ENCODE results near the gene TXNDC17.
"Not testable (repeated sequence)": the region's sequence is repeated elsewhere in the genome, so short reads cannot be mapped to it uniquely, and the experiment has no call there.

TXNDC17 gene

GRCh38 chr17:6640536-6641246 lies at the start of gene TXNDC17, which contains the start of gene KIAA0753:
Gene TXNDC17 (plus strand): TSS chr17:6641060. CDS start chr17:6641083, 23 bp downstream.
Gene KIAA0753 (minus strand): TSS chr17:6640711. CDS start chr17:6635103, 5,608 bp downstream.
- Mint-ChIP-seq H3K4me1 (peaks cover 41 to 58% of the 10 kb centered on the region in 2 donors), H3K9me3 (no peaks in the 10 kb centered on the region), H3K4me3 (peak within 1 kb of the TSS; percentile 96 to 98), H3K27ac (peak within 1 kb of the TSS; percentile 99), H3K36me3 (peaks cover 7 to 27% of the 10 kb centered on the region in 2 donors), H3K27me3 (no peaks in the 10 kb centered on the region)
- ATAC-seq (replicated peaks) (peak; percentile 92 to 95), DNase-seq (peak; percentile 95)

GRCh38 chr17:6591599-6592158 lies 49.2 kb upstream of the TXNDC17 start:
- no peak for ATAC-seq (replicated peaks)
- Mint-ChIP-seq H3K36me3 (peaks cover 52 to 64% of the 10 kb centered on the region in 2 donors), H3K27ac (no peak overlapping the region), H3K4me1 (peaks cover 0 to 5% of the 10 kb centered on the region in 2 donors), H3K9me3 (no peaks in the 10 kb centered on the region), H3K4me3 (no peak overlapping the region), H3K27me3 (no peaks in the 10 kb centered on the region)
- no peak for DNase-seq

DNA sequence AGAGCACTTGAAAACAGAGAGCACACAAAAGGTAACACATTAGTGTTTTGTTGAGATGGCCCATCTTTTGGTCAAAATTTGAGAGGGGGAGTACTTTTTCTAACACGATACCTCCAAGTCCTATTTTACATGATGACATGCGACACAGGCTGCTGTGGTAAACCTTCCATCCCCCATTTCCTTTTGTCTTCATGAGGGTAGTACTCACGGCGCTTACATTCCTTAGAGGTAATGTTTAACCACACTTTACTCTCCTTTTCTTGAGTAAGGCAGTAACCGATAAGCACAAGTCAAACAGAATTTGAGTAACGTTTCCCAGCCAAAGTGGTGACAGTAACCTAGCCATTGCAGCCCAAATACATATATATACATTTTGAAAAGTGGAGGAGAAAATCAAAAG lies 48.7 kb upstream of the TXNDC17 start:
- ATAC-seq (replicated peaks) = no peak
- Mint-ChIP-seq H3K27ac (no peak overlapping the region), H3K9me3 (no peaks in the 10 kb centered on the region), H3K27me3 (no peaks in the 10 kb centered on the region), H3K4me3 (no peak overlapping the region), H3K4me1 (peaks cover 0 to 5% of the 10 kb centered on the region in 2 donors), H3K36me3 (peaks cover 52 to 66% of the 10 kb centered on the region in 2 donors)
- DNase-seq = no peak

- not testable (repeated sequence) for ATAC-seq (replicated peaks); H3K4me3 Mint-ChIP-seq; DNase-seq; H3K27me3 Mint-ChIP-seq; H3K27ac Mint-ChIP-seq; H3K4me1 Mint-ChIP-seq; H3K9me3 Mint-ChIP-seq
- H3K36me3 Mint-ChIP-seq = peaks cover 42 to 56% of the 10 kb centered on the region in 2 donors
Observed at GRCh38 chr17:6593371-6593770, 47.5 kb upstream of the TXNDC17 start.

DNA sequence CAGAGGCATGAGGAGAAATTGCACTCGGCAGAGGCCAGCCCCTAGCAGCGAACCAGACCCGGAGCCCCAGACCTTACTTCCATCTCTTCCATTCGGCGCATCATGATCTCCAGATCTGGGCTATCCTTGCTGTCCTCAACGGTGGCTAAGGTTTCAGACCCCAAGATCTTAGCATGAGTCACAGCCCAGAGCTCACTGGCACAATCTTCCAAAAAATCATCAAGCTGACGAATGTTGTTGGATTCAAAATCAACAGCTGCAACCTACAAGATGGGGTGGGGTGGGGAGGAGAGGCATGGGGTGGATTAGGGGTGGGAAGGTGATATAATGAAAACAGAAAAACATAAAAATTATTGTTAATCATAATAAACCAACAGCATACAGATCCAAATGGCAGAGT lies 44.8 kb upstream of the TXNDC17 start:
- ATAC-seq (replicated peaks) (no peak), DNase-seq (no peak)
- H3K27me3 Mint-ChIP-seq = no peaks in the 10 kb centered on the region
- no peak overlapping the region for H3K27ac Mint-ChIP-seq
- H3K9me3 Mint-ChIP-seq = no peaks in the 10 kb centered on the region
- peaks cover 31 to 51% of the 10 kb centered on the region in 2 donors for H3K36me3 Mint-ChIP-seq
- H3K4me1 Mint-ChIP-seq = peaks cover 8 to 17% of the 10 kb centered on the region in 2 donors
- no peak overlapping the region for H3K4me3 Mint-ChIP-seq

DNA sequence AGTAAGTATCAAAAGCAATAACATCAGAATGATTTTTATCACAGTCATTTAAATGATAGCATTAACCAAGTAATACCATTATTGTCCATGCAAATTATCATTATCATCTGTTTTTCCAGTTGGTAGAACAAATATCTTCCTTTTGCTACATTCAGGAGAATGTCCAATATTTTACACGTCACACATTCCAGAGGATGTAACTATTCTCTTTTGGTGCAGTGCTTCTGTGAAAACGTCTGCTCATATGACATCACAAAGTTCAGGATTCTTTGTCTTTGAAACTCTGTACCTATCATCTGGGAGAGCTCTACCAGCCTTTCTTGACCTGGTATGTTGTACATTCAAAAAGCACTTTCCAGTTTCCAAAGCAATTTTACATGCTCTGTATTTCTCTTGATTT lies 44.3 kb upstream of the TXNDC17 start:
- H3K36me3 Mint-ChIP-seq = peaks cover 30 to 49% of the 10 kb centered on the region in 2 donors
- DNase-seq (no peak), ATAC-seq (replicated peaks) (no peak)
- H3K27me3 Mint-ChIP-seq = no peaks in the 10 kb centered on the region
- H3K4me1 Mint-ChIP-seq = peaks cover 8 to 17% of the 10 kb centered on the region in 2 donors
- H3K27ac Mint-ChIP-seq = no peak overlapping the region
- H3K9me3 Mint-ChIP-seq = no peaks in the 10 kb centered on the region
- no peak overlapping the region for H3K4me3 Mint-ChIP-seq

DNA sequence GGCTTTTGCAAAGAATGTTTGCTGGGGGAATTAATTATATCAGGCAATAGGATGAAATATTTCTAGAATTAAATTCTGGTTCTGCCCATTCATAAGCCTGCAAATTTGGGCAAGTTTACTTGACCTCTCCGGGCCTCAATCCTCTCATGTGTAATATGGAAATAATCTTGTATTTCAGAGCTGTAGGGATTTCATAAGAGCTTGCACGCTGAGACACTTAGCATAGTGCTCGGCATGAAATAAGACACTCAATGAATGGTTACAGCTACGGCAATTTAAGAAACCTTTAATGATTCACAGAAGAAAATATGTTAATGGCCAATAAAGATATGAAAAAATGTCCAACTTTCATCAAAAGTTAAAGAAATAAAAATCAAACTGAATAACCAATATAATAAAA lies 43.9 kb upstream of the TXNDC17 start:
- peaks cover 29 to 48% of the 10 kb centered on the region in 2 donors for H3K36me3 Mint-ChIP-seq
- no peaks in the 10 kb centered on the region for H3K9me3 Mint-ChIP-seq
- no peak for ATAC-seq (replicated peaks)
- H3K27me3 Mint-ChIP-seq = no peaks in the 10 kb centered on the region
- no peak for DNase-seq
- no peak overlapping the region for H3K27ac Mint-ChIP-seq
- no peak overlapping the region for H3K4me3 Mint-ChIP-seq
- peaks cover 8 to 13% of the 10 kb centered on the region in 2 donors for H3K4me1 Mint-ChIP-seq

DNA sequence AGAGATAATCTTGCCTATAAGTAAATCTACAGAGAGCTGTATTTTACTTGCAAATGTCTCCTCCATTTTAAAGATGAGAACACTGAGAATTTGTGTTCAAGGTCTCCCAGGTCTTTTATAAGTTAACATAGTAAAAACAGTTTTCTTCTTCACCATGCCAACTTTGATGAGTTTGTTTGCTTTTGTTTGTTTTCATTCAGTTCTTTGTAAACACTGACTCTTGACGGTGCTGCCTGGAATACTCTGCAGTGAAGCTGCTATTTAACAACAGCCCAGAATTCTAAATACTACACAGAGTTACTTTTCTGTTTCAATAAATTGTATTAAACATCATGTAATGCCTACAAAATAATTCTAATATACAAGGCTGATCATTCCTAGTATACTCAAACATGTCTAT lies 43.1 kb upstream of the TXNDC17 start:
- no peak overlapping the region for H3K4me3 Mint-ChIP-seq
- no peaks in the 10 kb centered on the region for H3K27me3 Mint-ChIP-seq
- H3K4me1 Mint-ChIP-seq = peaks cover 8 to 11% of the 10 kb centered on the region in 2 donors

GRCh38 chr17:6599364-6599763 lies 41.5 kb upstream of the TXNDC17 start:
- ATAC-seq (replicated peaks) = peak; percentile 77 to 79
- H3K27me3 Mint-ChIP-seq = no peaks in the 10 kb centered on the region
- no peak overlapping the region for H3K4me3 Mint-ChIP-seq
- H3K36me3 Mint-ChIP-seq = peaks cover 27 to 54% of the 10 kb centered on the region in 2 donors
- H3K27ac Mint-ChIP-seq = no peak overlapping the region
- H3K9me3 Mint-ChIP-seq = no peaks in the 10 kb centered on the region
- DNase-seq = no peak
- peaks cover 8 to 11% of the 10 kb centered on the region in 2 donors for H3K4me1 Mint-ChIP-seq

More for the DNA sequence above, 43.1 kb upstream of the TXNDC17 start:
- H3K9me3 Mint-ChIP-seq = no peaks in the 10 kb centered on the region
- no peak overlapping the region for H3K27ac Mint-ChIP-seq
- no peak for DNase-seq
- H3K36me3 Mint-ChIP-seq = peaks cover 23 to 51% of the 10 kb centered on the region in 2 donors
- no peak for ATAC-seq (replicated peaks)

- H3K27me3 Mint-ChIP-seq = no peaks in the 10 kb centered on the region
- peaks cover 8 to 11% of the 10 kb centered on the region in 2 donors for H3K4me1 Mint-ChIP-seq
- ATAC-seq (replicated peaks) = no peak
- no peaks in the 10 kb centered on the region for H3K9me3 Mint-ChIP-seq
- H3K27ac Mint-ChIP-seq = no peak overlapping the region
- no peak for DNase-seq
- no peak overlapping the region for H3K4me3 Mint-ChIP-seq
- peaks cover 31 to 54% of the 10 kb centered on the region in 2 donors for H3K36me3 Mint-ChIP-seq
Observed at GRCh38 chr17:6602141-6602540, 38.7 kb upstream of the TXNDC17 start.

DNA sequence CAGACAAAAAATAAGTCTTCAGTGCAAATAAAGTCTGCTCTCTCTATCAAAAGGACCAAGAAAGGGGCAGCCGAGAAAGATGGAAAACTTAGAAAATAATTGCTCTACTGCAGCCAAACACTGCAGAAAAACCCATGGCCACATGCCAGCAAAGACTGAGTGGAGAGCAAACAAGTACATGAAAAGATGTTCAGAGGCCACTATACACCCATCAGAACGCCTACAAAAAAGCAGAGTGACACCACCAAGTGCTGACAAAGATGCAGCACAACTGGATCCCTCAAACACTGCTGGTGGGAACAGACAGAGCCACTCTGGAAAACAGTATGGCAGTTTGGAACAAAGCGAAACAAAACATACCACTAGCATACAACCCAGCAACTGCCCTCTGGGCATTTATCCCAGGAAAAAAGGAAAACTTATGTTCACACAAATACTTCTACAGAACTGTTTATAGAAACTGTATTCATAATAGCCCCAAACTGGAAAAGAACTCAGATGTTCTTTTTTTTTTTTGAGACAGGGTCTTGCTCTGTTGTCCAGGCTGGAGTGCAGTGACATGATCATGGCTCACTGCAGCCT lies 37.0 kb upstream of the TXNDC17 start:
- H3K36me3 Mint-ChIP-seq = peaks cover 36 to 56% of the 10 kb centered on the region in 2 donors
- H3K4me3 Mint-ChIP-seq = no peak overlapping the region
- H3K27ac Mint-ChIP-seq = no peak overlapping the region
- peaks cover 8 to 11% of the 10 kb centered on the region in 2 donors for H3K4me1 Mint-ChIP-seq
- DNase-seq (no peak), ATAC-seq (replicated peaks) (no peak)
- H3K27me3 Mint-ChIP-seq = no peaks in the 10 kb centered on the region
- H3K9me3 Mint-ChIP-seq = no peaks in the 10 kb centered on the region

GRCh38 chr17:6605142-6605541 lies 35.7 kb upstream of the TXNDC17 start:
- no peak for ATAC-seq (replicated peaks)
- H3K4me1 Mint-ChIP-seq = peaks cover under 1% of the 10 kb centered on the region in 2 donors
- DNase-seq = no peak
- no peaks in the 10 kb centered on the region for H3K9me3 Mint-ChIP-seq
- no peak overlapping the region for H3K27ac Mint-ChIP-seq
- peaks cover 36 to 57% of the 10 kb centered on the region in 2 donors for H3K36me3 Mint-ChIP-seq
- no peaks in the 10 kb centered on the region for H3K27me3 Mint-ChIP-seq
- no peak overlapping the region for H3K4me3 Mint-ChIP-seq

DNA sequence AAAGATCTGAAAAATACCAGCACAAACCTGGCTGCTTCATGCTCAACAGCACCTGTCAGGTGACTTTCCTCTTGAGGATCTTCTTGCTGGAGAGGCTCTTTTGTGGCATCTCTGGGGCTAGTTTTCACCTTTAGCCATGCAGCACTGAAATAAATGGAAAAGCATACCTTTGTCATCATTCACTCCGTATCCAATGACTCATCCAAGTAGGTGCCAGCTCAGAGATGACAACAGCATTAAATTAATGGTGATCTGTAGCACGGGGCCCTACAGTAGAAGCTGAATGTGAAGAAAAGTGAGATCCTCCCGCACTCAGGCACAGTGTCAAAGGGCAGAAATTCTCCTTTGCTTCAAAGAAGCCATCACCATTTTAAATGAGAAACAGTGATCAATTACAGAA lies 32.5 kb upstream of the TXNDC17 start:
- Mint-ChIP-seq H3K27ac (no peak overlapping the region), H3K4me1 (no peaks in the 10 kb centered on the region), H3K27me3 (no peaks in the 10 kb centered on the region), H3K9me3 (no peaks in the 10 kb centered on the region), H3K36me3 (peaks cover 33 to 44% of the 10 kb centered on the region in 2 donors), H3K4me3 (no peak overlapping the region)
- DNase-seq = no peak
- ATAC-seq (replicated peaks) = no peak

GRCh38 chr17:6610011-6610410 lies 30.8 kb upstream of the TXNDC17 start:
- no peak overlapping the region for H3K27ac Mint-ChIP-seq
- no peak for ATAC-seq (replicated peaks)
- DNase-seq = no peak
- no peak overlapping the region for H3K4me3 Mint-ChIP-seq
- H3K36me3 Mint-ChIP-seq = peaks cover 28 to 45% of the 10 kb centered on the region in 2 donors
- no peaks in the 10 kb centered on the region for H3K27me3 Mint-ChIP-seq
- no peaks in the 10 kb centered on the region for H3K9me3 Mint-ChIP-seq
- H3K4me1 Mint-ChIP-seq = no peaks in the 10 kb centered on the region

GRCh38 chr17:6611231-6611630 lies 29.6 kb upstream of the TXNDC17 start:
- Mint-ChIP-seq H3K4me3 (no peak overlapping the region), H3K9me3 (no peaks in the 10 kb centered on the region), H3K36me3 (peaks cover 27 to 46% of the 10 kb centered on the region in 2 donors), H3K4me1 (no peaks in the 10 kb centered on the region), H3K27ac (no peak overlapping the region), H3K27me3 (no peaks in the 10 kb centered on the region)
- ATAC-seq (replicated peaks) = no peak
- DNase-seq = no peak
